GM18508 (cell line): Measurements from ENCODE around the gene RNU1-1.
"Not testable (repeated sequence)": the region's sequence is repeated elsewhere in the genome, so short reads cannot be mapped to it uniquely, and the experiment has no call there.

ENCODE experiments used
- ATAC-seq: cut with Tn5 transposase; IDR thresholded peaks from one replicate; pipeline ENCODE4 v1.9.1; 2021; ENCODE audit warnings: moderate number of reproducible peaks; ENCODE audit not compliant: insufficient read depth, unreplicated experiment

Gene RNU1-1

DNA sequence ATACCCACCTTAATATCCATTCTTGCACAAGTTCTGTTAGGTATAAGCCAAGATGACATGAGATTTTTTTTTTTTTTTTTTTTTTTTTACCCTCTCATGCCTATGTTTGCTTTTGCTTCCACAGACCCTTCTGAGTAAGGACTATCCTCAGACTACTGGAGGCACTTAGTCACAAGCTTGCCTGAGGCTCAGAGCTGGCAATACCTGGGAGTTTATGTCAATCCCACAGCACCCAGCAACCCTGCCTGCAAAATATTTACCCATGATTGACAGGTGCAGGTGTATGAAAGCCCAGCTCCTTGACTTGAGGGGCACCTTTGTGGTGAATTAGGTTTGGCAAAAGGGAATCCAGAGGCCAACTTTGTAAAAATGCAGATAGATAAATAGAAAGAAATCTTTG is 11.7 kb upstream of the RNU1-1 start:
- ATAC-seq = not testable (repeated sequence)

GRCh38 chr1:16521679-16522078 is 7.6 kb upstream of the RNU1-1 start:
- ATAC-seq = not testable (repeated sequence)

- ATAC-seq = no peak
Observed at GRCh38 chr1:16521288-16521583, 7.2 kb upstream of the RNU1-1 start.

- not testable (repeated sequence) for ATAC-seq
Observed at GRCh38 chr1:16520435-16521287, 6.6 kb upstream of the RNU1-1 start.

- not testable (repeated sequence) for ATAC-seq
Observed at GRCh38 chr1:16519255-16519951, 5.3 kb upstream of the RNU1-1 start.

DNA sequence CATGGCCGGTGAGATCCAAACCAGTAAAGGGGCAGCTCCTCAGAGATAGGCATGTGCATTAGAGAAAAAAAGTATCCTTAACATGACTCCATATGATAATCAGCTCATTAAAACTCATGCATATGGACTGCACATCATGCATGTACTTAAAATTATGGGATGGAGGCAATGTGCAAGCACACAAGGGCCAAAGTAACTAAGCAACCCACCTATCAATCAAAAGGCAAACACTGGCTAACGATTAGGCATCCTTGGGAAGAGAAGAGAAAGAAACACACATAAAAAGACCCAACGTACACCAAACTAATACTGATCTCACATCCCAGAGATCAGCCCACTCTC is 4.8 kb upstream of the RNU1-1 start:
- not testable (repeated sequence) for ATAC-seq

DNA sequence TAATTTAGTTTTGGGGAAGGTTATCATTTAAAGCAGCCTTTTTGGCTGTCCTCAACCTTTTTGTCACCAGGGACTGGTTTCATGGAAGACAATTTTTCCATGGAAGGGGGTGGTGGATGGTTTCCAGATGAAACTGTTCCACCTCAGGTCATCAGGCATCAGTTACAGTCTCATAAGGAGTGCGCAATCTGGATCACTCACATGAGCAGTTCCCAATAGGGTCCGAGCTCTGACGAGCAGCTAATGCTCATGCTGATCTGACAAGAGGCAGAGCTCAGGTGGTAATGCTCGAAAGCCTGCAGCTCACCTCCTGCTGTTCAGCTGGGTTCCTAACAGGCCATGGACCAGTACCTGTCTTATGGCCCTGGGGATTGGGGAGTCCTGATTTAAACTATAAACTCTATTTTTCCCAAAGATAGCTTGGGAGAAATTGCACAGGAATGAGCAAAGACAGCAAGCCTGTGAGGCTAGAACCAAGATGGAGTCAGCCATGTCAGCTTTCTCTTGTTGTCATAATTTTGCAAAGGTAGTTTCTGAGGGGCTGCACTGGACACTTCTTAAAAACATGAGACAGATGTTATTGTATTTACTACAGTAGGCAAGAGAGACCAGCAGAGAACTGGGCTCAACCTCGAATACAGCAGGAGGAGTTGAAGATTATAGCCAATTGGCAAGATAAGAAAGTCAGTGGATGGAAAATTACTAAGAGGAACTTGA is 2.8 kb upstream of the RNU1-1 start:
- ATAC-seq = not testable (repeated sequence)

DNA sequence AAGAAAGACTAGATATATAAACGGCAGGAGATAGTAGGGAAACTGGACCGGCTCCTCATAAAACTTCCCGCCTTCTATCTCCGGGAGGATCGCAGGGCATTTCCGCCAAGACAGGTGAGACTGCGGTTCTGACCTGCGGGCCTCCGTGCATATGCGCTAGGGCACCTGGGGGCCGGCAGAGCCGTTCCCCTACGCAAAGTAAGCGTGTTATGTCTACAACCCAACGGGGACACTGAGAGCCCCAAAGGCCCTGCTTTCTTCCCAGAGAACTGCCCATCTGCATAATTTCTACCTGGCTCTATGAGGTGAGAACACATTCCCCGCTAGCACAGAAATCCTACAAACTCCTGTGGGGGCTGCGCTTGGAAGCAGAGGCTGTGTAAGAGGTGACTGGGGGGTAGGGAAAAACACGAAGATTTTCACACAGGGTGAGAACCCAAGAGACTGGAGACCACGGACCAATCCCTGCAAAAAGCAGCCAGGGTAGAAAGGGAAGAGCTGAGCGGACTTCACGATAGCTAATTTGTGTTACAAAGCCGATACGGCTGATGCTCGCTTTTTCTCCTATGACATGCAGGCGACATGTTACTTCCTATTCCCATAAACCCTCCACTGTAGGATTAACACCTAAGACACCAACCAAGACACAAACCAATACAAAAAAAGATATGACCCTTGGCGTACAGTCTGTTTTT is 526 bp downstream of the RNU1-1 start:
- peak; percentile 83 for ATAC-seq

- not testable (repeated sequence) for ATAC-seq
Observed at GRCh38 chr1:16512624-16513411, 1.3 kb downstream of the RNU1-1 start.

DNA sequence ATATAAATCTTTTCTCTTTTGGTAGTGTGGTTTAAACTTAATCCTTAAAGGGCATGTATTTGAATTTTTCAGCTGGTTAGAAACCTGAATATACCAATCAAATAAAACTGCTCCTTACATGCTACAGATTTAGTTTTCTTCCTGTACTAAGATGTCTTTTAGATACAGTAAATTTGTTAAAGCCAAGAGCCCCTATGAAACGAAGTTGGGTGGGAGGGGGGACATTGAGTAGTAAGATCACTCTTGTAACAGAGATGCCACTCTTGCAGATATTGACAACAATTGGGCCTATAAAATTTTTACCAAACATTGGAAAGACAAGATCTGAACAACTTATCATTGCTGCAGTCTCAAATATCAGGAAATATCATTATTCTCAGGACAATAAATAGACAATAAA is 2.2 kb downstream of the RNU1-1 start:
- ATAC-seq = not testable (repeated sequence)

GRCh38 chr1:16508861-16509445 is 5.1 kb downstream of the RNU1-1 start:
- ATAC-seq = not testable (repeated sequence)

- ATAC-seq = not testable (repeated sequence)
Observed at GRCh38 chr1:16506364-16507136, 7.5 kb downstream of the RNU1-1 start.

- ATAC-seq = not testable (repeated sequence)
Observed at GRCh38 chr1:16505870-16506269, 8.2 kb downstream of the RNU1-1 start.

DNA sequence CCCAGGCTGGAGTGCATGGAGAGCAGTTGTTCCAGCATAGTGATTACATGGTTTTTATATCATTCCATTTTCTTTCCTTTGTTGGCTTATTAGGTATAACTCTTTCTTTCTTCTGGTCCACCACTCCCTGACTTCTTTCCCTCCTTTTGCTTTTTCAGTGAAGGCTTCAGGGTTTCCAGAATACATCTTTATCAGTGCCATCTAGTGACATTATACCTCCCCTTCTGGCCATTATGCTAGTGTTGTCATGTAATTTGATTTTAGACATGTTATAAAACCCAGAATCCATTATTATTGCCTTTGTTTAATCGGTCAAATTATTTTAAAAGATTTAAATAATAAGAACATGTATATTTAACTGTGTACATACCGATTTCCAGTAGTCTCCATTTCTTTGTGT is 10.6 kb downstream of the RNU1-1 start:
- no peak for ATAC-seq

DNA sequence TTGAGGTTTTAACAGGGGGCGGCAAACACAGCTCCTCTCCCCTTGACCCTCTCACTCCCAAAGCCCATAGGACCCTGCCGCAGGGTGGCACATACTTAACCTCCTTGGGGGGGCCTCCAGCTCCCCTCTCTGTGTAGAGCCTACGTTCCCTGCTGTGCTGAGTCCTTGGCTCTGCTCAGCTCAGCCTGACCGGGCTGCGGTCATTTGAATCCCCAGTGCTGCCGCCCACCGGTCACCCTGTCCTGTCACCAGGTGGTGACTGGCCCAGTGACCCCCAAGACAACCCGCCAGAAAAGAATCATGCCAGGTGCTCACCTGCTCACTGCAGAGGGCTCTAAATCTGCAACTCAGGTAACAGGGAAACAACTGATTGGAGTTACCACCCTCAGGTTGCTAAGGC is 12.6 kb downstream of the RNU1-1 start:
- ATAC-seq = not testable (repeated sequence)

DNA sequence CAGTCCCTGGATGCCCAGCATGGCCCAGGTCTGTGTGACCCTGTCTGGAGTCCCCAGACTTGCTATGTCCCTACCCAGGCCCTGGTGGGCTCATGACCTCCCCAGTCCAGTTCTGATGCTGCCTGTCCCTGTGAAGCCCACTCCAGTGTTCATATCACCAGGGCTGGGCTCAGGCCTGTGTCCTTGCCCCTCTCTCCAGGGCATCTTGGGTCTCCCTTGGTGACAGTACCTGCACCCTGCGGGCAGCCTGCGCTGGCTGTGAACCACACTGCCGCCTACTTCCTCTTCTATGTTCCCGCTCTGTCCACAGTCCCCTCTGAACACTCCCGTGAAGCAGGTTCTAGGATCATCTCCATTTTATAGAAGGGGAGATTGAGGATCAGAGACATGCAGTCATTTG is 13.1 kb downstream of the RNU1-1 start:
- not testable (repeated sequence) for ATAC-seq

DNA sequence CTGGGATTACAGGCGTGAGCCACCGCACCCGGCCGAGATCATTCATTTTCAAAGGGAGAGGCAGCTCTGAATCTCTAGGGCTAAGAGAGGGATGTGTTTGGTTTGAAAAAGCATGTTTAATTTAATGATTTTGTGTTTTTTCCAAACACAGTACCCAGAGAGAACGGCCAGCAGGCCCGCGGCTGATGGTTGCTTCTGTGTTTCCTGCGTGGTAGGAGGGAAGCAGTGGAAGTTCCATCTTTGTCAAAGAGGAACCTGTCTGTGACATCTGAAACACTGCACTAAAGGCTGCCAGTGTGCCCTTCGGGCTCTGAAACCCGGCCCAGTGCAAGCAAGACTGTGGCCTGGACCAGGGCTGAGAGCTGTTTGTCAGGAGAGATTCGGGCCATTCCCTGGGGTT is 13.6 kb downstream of the RNU1-1 start:
- not testable (repeated sequence) for ATAC-seq

GRCh38 chr1:16498573-16499413 is 15.3 kb downstream of the RNU1-1 start:
- no peak for ATAC-seq
